DMS79 (cell line): Measurements from ENCODE around the gene SCYL2.
"Not testable (repeated sequence)": the region's sequence is repeated elsewhere in the genome, so short reads cannot be mapped to it uniquely, and the experiment has no call there.

Source experiments
- DNase-seq: peaks from one replicate; lab custom pipeline; 2025; lab: John Stamatoyannopoulos, UW

The SCYL2 gene

GRCh38 chr12:100266835-100267602 lies at the start of gene SCYL2, which contains the start of gene DEPDC4:
Gene SCYL2, plus strand, starts transcription at chr12:100267177. Its CDS starts 15,794 bp downstream, at chr12:100282971.
Gene DEPDC4, minus strand, starts transcription at chr12:100267079. Its CDS starts 3 bp downstream, at chr12:100267076.
- DNase-seq, result peak; percentile 91

- no peak for DNase-seq
Observed at GRCh38 chr12:100219328-100220109, 47.5 kb upstream of the SCYL2 start.

- no peak for DNase-seq
Observed at GRCh38 chr12:100221523-100221922, 45.5 kb upstream of the SCYL2 start.

GRCh38 chr12:100222173-100222572 lies 44.8 kb upstream of the SCYL2 start:
- DNase-seq, result not testable (repeated sequence)

- DNase-seq, result no peak
Observed at GRCh38 chr12:100225491-100225890, 41.5 kb upstream of the SCYL2 start.

- no peak for DNase-seq
Observed at GRCh38 chr12:100229036-100229635, 37.8 kb upstream of the SCYL2 start.

GRCh38 chr12:100229876-100230275 lies 37.1 kb upstream of the SCYL2 start:
- DNase-seq, result no peak

- DNase-seq, result not testable (repeated sequence)
Observed at GRCh38 chr12:100231873-100232272, 35.1 kb upstream of the SCYL2 start.

GRCh38 chr12:100234166-100234565 lies 32.8 kb upstream of the SCYL2 start:
- no peak for DNase-seq

GRCh38 chr12:100234591-100235304 lies 32.2 kb upstream of the SCYL2 start:
- DNase-seq, result peak; percentile 10

GRCh38 chr12:100238801-100239200 lies 28.2 kb upstream of the SCYL2 start:
- DNase-seq, result no peak

- no peak for DNase-seq
Observed at GRCh38 chr12:100239589-100239988, 27.4 kb upstream of the SCYL2 start.

GRCh38 chr12:100243137-100243536 lies 23.8 kb upstream of the SCYL2 start:
- DNase-seq, result no peak

- no peak for DNase-seq
Observed at GRCh38 chr12:100247765-100248164, 19.2 kb upstream of the SCYL2 start.

GRCh38 chr12:100248886-100249285 lies 18.1 kb upstream of the SCYL2 start:
- DNase-seq, result no peak

GRCh38 chr12:100249941-100250340 lies 17.0 kb upstream of the SCYL2 start:
- DNase-seq, result no peak

- peak; percentile 94 for DNase-seq
Observed at GRCh38 chr12:100251917-100252316, 15.1 kb upstream of the SCYL2 start.

GRCh38 chr12:100253437-100253836 lies 13.5 kb upstream of the SCYL2 start:
- no peak for DNase-seq

GRCh38 chr12:100254876-100255275 lies 12.1 kb upstream of the SCYL2 start:
- no peak for DNase-seq

- DNase-seq, result no peak
Observed at GRCh38 chr12:100258127-100258526, 8.8 kb upstream of the SCYL2 start.

- no peak for DNase-seq
Observed at GRCh38 chr12:100263131-100263530, 3.8 kb upstream of the SCYL2 start.

- DNase-seq, result not testable (repeated sequence)
Observed at GRCh38 chr12:100265107-100265506, 1.9 kb upstream of the SCYL2 start.
